ENCODE results near the gene CCDC167. TPM values are rescaled to one million over a fixed set of nuclear protein-coding genes. Genes with fewer than 3 reads are reported as not detected.

Gene CCDC167
- total and polyA plus RNA-seq, 12 donors, result 17.5 to 103 (median 24.2) TPM

GRCh38 chr6:37547564-37548061 is 47.9 kb upstream of the CCDC167 start:
- H3K4me1 ChIP-seq, result peaks cover 0 to 21% (median 7%) of the 10 kb centered on the region in 9 donors
- intact Hi-C loops (cut with DNase I), result no loop called here
- H3K9me3 ChIP-seq, result no peaks in the 10 kb centered on the region
- H3K4me3 ChIP-seq, result no peak overlapping the region
- 34 to 43% methylated on average over 8 of the region's 8 CpGs for WGBS, 2 donors
- peak overlapping the region in 1 of 10 donors; percentile 46 for H3K27ac ChIP-seq
- DNase-seq (peak in 1 of 2 donors; percentile 34), ATAC-seq (peak in 6 of 8 donors; percentile 18 to 63 (median 46))
- H3K27me3 ChIP-seq, result peaks cover 0 to 24% (median 0%) of the 10 kb centered on the region in 7 donors
- H3K36me3 ChIP-seq, result no peaks in the 10 kb centered on the region
- TF ChIP-seq, protein P1, sequence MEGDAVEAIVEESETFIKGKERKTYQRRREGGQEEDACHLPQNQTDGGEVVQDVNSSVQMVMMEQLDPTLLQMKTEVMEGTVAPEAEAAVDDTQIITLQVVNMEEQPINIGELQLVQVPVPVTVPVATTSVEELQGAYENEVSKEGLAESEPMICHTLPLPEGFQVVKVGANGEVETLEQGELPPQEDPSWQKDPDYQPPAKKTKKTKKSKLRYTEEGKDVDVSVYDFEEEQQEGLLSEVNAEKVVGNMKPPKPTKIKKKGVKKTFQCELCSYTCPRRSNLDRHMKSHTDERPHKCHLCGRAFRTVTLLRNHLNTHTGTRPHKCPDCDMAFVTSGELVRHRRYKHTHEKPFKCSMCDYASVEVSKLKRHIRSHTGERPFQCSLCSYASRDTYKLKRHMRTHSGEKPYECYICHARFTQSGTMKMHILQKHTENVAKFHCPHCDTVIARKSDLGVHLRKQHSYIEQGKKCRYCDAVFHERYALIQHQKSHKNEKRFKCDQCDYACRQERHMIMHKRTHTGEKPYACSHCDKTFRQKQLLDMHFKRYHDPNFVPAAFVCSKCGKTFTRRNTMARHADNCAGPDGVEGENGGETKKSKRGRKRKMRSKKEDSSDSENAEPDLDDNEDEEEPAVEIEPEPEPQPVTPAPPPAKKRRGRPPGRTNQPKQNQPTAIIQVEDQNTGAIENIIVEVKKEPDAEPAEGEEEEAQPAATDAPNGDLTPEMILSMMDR (IDR thresholded peaks at IDR 0.05), result no peak

DNA sequence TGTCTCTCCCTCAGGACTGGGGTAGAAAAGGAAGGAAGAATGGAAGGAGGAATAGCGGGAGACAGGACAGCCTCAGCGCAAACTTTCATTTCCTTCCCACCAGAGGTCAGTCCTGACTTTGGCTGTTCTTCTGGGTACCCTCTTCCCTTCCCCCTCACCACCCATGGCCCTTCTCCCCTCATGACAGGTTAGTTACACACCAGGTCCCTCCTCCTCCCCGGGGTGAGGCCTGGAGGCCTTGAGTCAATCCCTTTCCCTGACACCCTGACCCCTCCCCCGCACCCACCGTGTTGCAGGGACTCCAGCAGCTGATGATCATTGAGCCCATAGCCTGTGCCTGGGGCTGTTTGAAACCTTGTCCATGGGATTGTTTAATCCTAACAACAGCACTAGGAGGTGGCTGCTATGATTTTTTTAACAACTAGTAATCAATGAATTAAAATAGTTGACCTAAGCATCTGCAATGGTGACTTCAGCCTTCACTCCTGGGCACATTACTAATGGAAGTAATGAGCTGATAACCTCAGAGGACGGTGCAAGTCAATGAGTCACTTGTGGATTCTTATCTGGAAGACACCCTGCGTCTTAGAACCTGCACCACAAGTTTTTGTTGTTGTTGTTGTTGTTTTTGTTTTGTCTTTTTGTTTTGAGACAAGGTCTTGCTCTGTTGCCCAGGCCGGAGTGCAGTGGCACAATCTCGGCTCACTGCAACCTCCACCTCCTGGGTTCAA is 46.6 kb upstream of the CCDC167 start:
- Histone ChIP-seq H3K4me1 (peaks cover 0 to 14% (median 4%) of the 10 kb centered on the region in 9 donors), H3K27me3 (peaks cover 0 to 24% (median 0%) of the 10 kb centered on the region in 7 donors), H3K27ac (no peak overlapping the region), H3K4me3 (no peak overlapping the region), H3K36me3 (no peaks in the 10 kb centered on the region), H3K9me3 (no peaks in the 10 kb centered on the region)
- TF ChIP-seq, protein P1 (IDR thresholded peaks at IDR 0.05), result no peak
- DNase-seq (no peak), ATAC-seq (no peak)
- intact Hi-C loops (cut with DNase I), result no loop called here
- 68 to 75% methylated on average over 9 of the region's 9 CpGs for WGBS, 2 donors

DNA sequence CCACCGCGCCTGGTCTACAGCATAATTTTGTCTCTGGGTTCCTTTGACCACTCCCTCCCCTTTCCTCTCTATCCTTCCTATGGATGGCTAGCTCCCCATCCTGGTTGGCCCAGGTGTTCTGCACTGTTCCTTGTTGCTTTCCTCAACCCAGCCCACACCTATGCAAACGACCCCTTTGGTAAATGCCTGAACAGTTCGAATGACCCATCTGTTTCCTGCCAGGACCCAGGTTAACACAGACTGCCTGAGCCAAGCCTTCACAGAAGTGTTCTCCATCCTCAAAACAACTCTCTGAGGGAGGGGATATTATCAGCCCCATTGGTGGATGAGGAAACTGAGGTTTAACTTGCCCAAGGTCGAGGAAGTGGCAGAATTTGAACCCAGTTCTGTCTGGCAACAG is 44.8 kb upstream of the CCDC167 start:
- TF ChIP-seq, protein P1 (IDR thresholded peaks at IDR 0.05), result no peak
- no peak overlapping the region for H3K4me3 ChIP-seq
- 86 to 89% methylated on average over 5 of the region's 5 CpGs for WGBS, 2 donors
- H3K4me1 ChIP-seq, result peaks cover 0 to 14% (median 4%) of the 10 kb centered on the region in 9 donors
- no peak for ATAC-seq
- intact Hi-C loops (cut with DNase I), result no loop called here
- H3K9me3 ChIP-seq, result no peaks in the 10 kb centered on the region
- no peaks in the 10 kb centered on the region for H3K36me3 ChIP-seq
- H3K27ac ChIP-seq, result no peak overlapping the region
- H3K27me3 ChIP-seq, result peaks cover 0 to 24% (median 0%) of the 10 kb centered on the region in 7 donors
- DNase-seq, result no peak

DNA sequence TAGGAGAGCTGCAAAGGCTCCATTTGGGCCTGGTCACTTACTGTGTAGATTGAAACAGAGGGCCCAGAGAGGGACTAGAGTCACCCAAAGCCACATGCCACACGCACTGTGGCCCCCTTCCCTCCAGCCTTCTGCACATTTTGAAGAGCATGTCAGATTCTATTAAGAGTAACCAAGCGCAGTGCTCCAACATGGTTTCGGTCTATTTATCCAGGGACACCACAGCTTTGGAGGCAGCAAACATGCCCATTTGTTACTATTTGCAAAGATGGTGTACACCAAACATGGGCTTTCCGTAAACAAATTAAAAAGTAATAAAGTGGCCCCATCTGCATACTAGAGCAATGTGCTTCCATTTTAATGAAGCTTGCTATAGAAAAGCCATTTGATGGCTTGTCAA is 43.7 kb upstream of the CCDC167 start:
- Histone ChIP-seq H3K9me3 (no peaks in the 10 kb centered on the region), H3K27me3 (peaks cover 0 to 14% (median 0%) of the 10 kb centered on the region in 7 donors), H3K36me3 (no peaks in the 10 kb centered on the region), H3K4me3 (no peak overlapping the region), H3K27ac (no peak overlapping the region), H3K4me1 (peaks cover 0 to 14% (median 4%) of the 10 kb centered on the region in 9 donors)
- TF ChIP-seq, protein P1 (IDR thresholded peaks at IDR 0.05), result no peak
- intact Hi-C loops (cut with DNase I), result no loop called here
- 83 to 86% methylated on average over 4 of the region's 4 CpGs for WGBS, 2 donors
- no peak for ATAC-seq
- DNase-seq, result no peak
